GM21619 (cell line): Measurements from ENCODE around the gene LGALS8.
"Not testable (repeated sequence)": the region's sequence is repeated elsewhere in the genome, so short reads cannot be mapped to it uniquely, and the experiment has no call there.

Experiments used
- ATAC-seq: cut with Tn5 transposase; IDR thresholded peaks from one replicate; pipeline ENCODE4 v1.9.1; 2021; ENCODE audit not compliant: unreplicated experiment

The LGALS8 gene

DNA sequence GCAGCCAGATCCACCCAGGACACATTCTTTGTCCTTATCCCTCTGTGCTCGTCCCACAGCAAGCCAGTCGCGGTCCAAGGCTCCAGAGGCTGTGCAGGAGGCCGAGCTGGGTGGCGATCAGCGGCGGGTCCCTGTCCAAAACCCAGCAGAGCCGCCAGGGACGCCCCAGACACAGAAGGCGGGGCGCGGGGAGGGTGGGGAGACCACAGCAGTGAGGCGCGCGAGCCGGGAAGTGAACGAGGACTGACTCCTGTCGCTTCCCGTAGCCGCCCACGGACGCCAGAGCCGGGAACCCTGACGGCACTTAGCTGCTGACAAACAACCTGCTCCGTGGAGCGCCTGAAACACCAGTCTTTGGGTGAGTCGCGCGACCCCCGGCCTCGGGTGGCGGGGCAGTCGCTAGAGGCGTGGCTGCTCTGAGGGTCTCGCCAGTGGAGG is at the start of gene LGALS8:
Gene LGALS8 (plus strand): TSS at position 279 of the 438 bp plus-strand sequence. CDS start 2,089 bp downstream, outside the sequence.
- peak; percentile 54 for ATAC-seq

DNA sequence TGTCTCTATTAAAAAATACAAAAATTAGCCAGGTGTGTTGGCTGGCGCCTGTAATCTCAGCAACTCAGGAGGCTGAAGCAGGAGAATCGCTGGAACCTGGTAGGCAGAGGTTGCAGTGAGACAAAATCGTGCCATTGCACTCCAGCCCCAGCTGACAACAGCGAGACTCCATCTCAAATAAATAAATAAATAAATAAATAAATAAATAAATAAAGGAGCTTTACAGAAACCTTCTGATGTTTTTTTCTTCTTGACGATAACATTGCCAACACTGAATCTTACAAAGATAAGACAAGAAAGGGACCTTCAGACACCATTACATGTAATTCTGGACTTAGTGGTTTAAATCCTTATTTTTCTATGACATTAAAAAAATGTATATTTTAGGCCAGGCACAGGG is 47.8 kb upstream of the LGALS8 start:
- ATAC-seq = no peak

DNA sequence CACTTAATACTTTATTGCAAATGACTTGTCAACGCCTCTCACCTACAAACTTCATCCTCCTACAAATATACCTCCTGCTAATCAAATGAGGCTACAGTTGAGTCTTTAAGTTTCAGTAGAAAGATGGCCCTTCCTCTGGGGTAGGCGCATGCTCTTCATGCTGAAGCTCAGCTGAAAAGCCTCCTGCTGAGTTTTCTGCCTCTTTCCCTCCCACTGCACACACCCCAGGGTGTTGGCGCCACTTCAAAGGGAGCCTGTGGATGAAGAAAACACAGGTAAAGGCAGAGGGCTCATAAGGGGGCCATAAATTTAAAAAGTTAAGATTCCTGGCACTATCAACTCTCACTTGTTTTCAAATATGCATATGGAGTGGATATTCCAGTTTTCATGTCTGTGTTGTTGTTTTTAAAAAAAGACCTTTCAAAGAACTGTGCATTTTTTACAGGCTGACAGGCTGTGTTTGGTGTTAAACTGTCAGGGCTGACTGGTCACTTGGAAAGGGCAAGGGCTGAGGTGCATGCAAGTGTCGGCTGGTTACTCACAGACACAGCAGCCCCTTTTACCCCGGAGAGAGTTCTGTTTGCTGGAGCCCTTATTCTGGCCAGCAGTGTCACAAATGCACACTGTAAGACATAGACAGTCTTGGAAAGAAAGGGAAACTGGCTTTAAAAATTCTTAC is 42.9 kb upstream of the LGALS8 start:
- no peak for ATAC-seq

DNA sequence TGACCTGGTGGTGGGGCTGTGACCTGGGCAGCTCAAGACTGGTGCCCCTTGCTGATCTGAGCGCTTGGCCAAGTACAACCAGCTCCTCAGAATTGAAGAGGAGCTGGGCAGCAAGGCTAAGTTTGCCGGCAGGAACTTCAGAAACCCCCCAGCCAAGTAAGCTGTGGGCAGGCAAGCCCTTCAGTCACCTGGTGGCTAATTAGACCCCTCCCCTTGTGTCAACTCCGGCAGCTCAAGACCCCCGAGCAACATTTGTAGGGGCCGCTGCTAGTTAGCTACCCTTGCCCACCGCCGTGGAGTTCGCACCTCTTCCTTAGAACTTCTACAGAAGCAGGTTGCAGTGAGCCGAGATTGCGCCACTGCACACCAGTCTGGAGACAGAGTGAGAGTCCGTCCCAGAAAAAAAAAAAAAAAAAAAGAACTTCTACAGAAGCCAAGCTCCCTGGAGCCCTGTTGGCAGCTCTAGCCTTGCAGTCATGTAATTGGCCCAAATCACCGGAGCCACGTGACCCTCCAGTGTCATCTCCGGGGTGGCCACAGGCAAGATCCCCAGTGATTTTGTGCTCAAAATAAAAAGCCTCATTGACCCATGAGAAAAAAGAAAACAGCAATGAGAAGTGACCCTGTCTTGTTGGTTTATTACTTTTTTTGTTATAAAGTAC is 39.3 kb upstream of the LGALS8 start:
- no peak for ATAC-seq

DNA sequence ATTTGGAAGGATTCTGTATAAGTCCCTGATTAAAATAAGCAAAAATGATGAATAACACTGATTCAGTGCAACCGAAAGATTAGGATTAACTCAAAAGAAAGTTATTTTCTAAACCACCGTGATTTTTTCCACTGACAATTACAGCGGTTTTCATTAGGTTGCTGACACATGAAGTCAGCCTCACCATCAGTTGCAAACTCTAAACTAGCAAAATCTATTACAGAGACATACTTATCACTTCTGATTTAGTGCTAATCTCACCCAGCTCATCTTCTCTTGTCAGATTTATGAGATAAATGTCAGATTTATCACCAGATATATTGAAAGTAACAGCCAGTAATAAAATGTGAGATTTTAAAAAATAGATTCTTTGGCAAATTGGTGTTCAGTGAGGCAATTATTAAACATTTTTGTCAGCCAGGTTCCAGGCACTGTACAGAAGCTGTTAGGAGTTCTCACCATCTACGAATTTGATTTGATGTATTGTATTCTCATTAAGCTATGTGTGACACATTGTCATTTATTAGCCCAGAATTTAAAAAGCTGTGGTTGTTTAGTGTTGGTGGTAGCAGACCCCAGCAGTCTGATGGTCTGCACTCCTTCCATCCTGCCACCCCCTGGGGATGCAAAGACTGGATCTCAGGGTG is 37.3 kb upstream of the LGALS8 start:
- ATAC-seq = no peak

DNA sequence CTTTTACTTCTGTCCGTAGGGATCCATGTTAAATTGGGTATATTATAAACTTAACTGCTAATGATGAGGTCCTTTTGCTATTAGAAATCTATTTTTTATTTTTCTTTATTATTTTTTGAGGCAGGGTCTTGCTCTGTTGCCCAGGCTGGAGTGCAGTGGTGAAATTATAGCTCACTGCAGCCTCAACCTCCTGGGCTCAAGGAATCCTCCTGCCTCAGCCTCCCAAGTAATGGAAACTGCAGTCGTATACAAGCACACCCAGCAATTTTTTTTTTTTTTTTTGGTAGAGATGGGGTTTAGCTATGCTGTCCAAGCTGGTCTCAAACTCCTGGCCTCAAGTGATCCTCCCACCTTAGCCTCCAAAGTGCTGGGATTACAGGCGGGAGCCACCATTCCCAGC is 34.6 kb upstream of the LGALS8 start:
- not testable (repeated sequence) for ATAC-seq

DNA sequence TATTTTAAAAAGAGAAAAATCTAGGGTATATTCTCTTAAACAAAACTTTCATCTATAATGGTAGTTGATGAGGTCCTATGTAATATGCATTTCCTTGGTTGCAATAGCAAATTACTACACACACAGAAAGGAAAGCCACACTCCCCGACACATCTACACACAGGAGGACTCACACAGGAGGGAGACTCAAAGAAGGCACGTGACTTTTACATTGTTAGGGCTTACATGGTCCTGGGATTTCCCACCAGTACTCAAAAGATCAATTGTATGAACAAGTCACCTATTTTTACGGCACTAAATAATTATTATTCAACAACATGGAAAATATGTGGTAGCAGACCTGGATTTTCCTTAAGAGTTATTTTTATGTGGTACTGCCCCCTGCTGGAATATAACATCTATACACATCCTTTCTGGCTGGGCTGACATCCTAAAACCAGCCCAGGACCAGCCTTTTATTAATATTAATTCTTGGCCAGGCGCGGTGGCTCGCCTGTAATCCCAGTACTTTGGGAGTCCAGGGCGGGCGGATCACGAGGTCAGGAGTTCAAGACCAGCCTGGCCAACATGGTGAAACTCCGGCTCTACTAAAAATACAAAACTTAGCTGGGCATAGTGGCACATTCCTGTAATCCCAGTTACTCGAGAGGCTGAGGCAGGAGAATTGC is 33.9 kb upstream of the LGALS8 start:
- peak; percentile 63 for ATAC-seq

DNA sequence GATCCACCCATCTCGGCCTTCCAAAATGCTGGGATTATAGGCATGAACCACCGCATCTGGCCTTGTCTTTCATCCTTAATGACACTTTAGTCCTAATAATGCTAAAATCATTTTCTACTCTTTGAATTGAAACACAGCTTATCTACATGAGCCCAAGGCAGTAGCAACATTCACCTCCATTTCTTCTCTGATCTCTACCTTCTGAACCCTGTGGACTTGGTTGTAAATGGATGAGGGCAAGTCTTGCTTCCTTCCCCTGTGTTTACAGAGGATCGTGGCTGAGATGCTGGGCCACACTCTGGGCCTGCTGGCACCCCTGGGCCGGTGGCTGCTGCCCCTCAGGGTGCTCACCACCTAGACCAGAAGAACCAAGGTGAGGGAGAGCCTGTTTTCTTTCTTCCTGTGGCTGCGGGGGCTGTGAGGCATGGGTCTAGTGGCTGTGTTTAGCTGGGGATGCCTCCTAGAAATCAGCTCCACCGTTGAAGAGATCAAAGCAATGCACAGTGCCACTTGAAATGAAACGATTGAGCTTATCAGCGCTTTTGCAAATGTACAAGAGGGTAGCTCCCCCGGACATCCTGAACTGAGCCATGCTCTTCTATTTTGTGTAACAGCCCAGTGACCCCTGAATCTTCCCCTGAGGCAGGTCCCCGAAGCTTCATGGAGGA is 32.2 kb upstream of the LGALS8 start:
- no peak for ATAC-seq

DNA sequence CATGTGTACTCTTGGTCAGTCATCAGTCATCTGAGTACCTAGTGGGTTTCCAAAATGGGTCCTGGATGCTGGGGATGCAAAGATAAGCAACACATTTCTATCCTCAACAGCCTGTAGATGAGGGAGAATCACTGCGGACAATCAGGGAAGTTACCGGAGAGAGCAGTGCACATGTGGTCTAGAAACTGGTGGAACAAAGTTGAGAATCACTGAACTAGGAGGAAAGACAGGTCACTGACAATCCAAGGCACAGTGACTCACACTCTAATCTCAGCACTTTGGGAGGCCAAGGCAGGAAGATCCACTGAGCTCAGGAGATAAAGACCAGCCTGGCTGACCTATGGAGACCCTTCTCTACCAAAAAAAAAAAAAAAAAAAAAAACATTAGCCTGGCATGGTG is 31.4 kb upstream of the LGALS8 start:
- no peak for ATAC-seq

DNA sequence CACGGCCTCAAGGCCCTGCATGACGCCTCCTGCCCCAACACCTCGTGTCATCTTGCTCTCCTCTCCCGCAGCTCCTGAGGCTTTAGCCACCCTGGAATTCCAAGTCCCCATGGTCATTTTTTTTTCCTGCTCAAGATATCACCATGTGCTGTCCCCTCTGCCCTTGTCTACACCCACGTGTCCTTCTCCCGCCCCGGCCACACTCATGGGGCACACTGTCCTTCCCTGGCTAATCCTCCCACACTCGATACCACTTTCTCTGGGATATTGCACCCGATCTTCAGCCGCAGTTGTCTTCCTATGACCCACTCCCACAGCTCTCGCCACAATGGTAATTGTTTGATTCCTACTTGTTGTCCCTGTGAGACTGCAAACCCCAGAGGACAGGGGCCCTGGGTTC is 29.7 kb upstream of the LGALS8 start:
- ATAC-seq = no peak

DNA sequence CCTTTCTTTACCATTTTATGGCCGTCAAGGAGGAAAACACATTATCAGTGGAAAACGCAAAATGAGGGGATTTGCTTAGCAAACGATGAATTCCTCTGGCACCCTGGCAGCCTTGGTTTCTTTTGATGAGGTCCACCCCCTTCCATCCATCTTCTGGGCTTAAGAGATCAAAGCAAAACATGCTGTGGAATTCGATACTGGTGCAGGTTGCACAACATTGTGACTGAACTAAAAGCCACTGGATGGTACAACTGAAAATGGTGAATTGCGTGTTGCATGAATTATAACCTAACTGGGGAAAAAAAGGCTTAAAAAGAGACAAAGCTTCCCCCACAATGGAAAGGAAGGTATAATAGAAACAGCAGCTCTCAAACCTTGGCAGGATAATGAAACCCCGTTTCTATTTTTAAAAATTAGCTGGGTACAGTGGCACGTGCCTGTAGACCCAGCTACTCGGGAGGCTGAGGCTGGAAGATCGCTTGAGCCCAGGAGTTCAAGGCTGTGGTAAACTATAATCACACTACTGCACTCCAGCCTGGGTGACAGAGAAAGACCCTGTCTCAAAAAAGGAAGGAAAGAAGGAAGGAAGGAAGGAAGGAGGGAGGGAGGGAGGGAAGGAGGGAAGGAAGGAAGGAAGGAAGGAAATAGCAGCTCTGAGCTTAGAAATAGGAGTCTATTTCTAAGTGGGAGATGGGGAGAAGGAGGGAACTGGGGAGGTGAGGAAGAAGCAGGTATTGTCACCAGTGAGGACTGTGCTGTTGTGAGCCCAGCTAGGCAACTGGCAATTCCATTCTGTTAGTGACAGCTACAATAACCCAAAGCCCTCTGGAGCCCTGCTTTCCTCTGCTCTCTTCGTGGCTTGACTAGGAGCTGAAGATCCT is 29.0 kb upstream of the LGALS8 start:
- ATAC-seq = no peak

DNA sequence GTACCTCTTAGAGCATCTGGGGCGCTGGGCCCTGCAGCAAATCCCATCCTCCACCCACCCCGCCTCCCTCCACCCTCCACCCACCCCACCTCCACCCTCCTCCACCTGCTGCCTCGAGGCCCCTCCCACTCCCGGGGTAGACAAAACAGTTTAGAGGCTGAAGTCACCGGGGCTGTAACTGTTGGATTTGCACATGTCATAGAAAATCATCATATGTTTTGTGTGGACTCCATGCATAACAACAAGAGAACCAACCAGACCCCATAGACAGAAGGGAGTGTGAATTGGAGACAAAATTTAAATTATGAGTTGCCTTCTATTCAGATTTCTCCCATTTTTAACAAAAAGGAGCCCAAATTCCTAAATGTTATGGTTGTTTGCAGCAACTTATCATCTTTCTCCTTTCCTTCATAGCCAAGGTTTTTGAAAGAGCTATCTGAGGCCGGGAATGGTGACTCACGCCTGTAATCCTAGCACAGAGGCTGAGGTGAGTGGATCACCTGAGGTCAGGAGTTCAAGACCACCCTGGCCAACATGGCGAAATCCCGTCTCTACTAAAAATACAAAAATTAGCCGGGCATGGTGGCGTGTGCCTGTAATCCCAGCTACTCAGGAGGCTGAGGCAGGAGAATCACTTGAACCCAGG is 28.2 kb upstream of the LGALS8 start:
- ATAC-seq = no peak

DNA sequence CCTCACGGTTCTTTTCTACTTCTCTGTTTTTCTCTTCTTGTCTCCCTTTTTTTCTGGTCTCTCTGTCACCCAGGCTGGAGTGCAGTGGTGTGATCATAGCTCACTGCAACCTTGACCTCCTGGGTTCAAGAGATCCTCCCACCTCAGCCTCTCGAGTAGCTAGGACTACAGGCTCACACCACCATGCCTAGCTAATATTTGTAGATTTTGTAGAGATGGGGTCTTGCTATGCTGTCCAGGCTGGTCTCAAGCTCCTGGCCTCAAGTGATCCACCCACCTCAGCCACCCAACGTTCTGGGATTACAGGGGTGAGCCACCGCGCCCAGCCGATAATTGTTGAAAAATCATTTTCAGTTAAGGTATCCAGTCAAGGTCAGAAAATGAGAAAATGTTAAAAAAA is 25.9 kb upstream of the LGALS8 start:
- ATAC-seq = no peak

DNA sequence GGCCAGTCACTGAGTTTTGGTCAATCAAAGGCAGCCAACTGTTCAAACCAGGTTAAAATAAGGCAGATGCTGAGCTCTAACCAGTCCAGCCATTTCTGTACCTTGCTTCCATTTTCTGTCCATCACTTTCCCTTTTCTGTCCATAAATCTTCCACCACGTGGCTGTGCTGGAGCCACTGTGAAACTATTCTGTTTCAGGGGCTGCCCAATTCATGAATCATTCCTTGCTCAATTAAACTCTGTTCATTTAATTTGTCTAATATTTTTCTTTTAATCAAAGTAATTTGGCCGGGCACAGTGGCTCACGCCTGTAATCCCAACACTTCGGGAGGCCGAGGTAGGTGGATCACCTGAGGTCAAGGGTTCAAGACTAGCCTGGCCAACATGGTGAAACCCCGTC is 22.7 kb upstream of the LGALS8 start:
- no peak for ATAC-seq

DNA sequence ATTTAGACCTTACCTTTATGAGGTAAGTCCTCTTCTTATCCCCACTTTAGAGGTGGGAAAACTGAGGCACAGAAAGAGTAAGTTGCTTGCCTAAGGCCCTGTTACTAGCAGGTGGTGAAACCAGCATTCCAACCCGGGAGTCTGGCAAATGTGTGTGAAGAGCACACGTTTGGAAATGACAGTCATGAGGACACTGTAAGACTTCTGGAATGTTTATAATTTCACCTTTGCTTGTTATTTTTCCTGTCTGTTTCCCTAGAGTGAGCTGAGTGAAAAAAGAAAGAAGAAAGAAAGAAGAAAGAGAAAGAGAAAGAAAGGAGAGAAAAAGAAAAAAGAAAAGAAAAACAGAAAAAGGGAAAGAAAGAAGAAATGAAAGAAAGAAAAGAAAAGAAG is 21.2 kb upstream of the LGALS8 start:
- ATAC-seq = no peak

DNA sequence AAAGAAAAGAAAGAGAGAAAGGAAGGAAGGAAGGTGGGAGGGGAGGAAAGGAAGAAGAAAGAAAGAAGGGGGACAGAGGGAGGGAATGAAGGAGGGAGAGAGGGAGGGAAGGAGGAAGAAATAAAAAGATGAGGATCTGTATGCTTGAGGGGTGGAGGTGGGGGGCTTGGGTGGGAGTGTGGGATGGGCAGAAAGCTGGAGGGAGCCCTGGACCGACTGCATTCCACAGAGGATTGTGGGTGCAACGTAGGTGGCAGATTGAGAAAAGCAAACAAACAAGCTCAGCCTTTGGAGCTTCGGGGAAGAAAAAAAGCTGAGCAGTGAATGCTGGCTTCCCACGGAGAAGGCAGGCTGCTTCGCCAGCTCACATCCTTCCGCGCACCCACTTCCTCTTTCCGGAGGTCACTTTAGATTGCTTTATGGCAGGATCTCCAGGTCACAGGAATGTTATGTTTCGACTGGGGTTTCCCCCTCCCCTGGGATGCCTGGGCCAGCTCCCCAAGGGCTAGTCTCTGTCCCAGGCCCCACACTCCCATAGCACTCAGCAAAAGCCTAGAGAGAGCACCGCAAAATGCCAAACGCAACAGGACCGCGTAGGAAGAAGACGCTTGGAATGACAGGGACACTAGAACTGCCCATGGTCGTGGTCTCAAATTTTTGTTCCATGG is 20.7 kb upstream of the LGALS8 start:
- no peak for ATAC-seq

DNA sequence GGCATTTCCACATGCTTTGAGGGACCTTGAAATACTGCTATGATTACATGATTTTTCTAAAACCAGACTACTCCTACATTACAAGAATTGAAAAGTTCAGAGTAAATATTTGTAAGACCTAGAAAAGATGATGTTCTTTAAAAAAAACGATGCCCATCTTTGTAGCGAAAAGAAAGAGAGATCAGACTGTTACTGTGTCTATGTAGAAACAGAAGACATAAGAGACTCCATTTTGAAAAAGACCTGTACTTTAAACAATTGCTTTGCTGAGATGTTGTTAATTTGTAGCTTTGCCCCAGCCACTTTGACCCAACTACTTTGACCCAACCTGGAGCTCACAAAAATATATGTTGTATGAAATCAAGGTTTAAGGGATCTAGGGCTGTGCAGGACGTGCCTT is 19.4 kb upstream of the LGALS8 start:
- not testable (repeated sequence) for ATAC-seq

DNA sequence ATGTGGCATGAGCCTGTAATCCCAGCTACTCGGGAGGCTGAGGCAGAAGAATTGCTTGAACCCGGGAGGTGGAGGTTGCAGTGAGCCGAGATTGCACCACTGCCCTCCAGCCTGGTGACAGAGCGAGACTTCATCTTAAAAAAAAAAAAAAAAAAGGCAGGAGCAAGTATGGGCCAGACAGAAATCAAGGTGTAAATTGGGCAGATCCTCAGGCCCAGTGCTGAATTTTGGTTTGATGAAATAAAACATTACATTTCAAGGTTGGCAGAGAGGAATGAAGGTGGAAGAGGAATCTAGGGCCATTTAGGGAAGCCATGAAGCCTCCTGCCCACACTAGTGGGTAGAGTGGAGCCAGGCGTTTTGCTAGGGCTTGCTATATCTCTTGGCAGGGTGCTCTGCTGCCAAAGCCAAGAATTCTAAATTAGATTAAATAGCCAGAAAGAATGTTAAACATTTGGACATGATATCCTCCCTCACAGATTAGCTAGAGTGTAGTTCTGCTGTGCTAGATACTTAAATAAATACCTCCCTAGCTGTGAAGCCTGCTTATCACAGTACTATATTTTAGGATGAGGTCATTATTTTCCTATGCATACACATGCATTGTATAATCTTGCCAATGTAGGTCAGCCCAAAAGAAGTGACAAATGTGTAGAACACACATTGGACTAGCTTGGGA is 16.6 kb upstream of the LGALS8 start:
- no peak for ATAC-seq

DNA sequence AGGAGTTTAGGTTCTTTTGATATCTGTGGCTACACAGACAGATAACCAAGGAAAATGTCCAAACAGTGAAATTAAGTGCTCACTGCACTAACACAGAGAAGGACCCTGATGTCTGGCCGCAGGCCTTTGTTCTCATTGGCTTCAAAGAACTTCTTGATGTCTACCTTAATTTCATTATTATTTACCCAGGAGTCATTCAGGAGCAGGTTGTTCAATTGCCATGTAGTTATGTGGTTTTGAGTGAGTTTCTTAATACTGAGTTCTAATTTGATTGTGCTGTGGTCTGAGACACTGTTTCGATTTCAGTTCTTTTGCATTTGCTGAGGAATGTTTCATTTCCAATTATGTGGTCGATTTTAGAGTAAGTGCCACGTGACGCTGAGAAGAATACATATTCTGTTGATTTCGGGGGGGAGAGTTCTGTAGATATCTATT is 15.2 kb upstream of the LGALS8 start:
- peak; percentile 64 for ATAC-seq
